ENCODE results near the gene LAYN. TPM values are rescaled to one million over a fixed set of nuclear protein-coding genes. Genes with fewer than 3 reads are reported as not detected.

The LAYN gene
- total and polyA plus RNA-seq, 2 of the 13 experiments (the other 11 are each of a cell fraction or from before 2014, with no cell fraction given): 0.17 TPM; not detected in 1

DNA sequence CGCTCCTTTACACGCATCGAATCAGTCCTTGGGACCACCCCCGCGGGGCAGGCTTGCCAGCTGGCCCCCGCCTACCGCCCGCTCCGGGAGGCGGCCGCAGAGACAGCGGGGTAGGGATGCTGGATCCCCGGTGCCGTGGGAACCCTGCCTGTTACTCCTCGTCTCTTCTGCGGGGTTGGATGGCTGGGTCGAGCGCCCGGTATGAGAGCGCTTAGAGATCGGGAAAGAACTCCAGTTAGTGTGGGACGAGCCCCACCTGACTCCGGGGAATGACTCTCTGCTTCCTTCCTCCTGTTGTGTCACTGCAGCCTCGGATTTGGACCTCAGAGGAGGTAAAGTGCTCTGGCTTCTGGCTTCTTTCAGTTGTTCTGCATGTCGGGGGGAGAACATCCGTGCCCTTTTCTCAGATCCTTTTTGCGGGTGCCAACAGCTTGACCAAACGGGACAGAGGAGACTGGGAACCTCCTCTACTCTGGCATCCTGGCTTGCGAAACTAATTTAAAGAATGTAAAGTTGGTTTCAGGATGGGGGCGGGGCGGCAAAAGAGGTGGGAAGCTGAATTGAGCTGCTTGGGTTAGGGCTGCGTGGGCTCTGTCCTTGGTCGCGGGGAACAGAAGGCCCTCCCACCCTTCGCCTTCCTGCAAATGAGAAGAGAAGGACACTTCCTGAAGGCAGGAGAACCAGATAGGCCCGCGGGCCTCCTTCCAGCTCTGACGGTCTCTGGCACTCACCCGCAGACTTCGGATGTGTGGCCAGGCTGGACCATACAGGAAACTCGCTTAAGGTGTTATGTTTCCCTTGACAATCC, 938 bp downstream of the LAYN start:
- Histone ChIP-seq H3K36me3 (replicated peaks in 1 of 2; ENCODE audit: control insufficient read depth in 1 of 2, insufficient read depth in 2 of 2, low read length in 2 of 2) (no peaks in the 10 kb centered on the region), H3K4me1 (ENCODE audit: insufficient read depth, low read length) (peaks cover 34% of the 10 kb centered on the region), H3K4me3 (replicated peaks in 1 of 3; ENCODE audit: insufficient read depth in 1 of 3, low read depth in 2 of 3, low read length in 3 of 3) (peak overlapping the region in 1 of 3 experiments; percentile 67; a peak in 1 of 6 replicates), H3K27me3 (ENCODE audit: control insufficient read depth in 1 of 2, insufficient read depth in 2 of 2, low read length in 2 of 2) (peaks cover 7 to 48% of the 10 kb centered on the region in 2 experiments; a peak in 4 of 5 replicates), H3K9ac (ENCODE audit: insufficient read depth, low read depth, low read length) (no peak overlapping the region), H4K20me1 (ENCODE audit: insufficient read depth, low read length) (no peaks in the 10 kb centered on the region), H3K9me3 (ENCODE audit: low read length) (no peaks in the 10 kb centered on the region), H3K4me2 (ENCODE audit: low read depth, low read length) (peak overlapping the region; percentile 69), H2AFZ (ENCODE audit: low read length) (no peak overlapping the region), H3K79me2 (ENCODE audit: insufficient read depth, low read length) (no peaks in the 10 kb centered on the region), H3K27ac (ENCODE audit: extremely low read length, insufficient read depth, low read length) (no peak overlapping the region)
- POLR2A ChIA-PET: no interaction called here
- no TSS peak for BruUV-seq (replicated peaks)
- intact Hi-C loops (cut with micrococcal nuclease; ENCODE audit: unreplicated experiment): no loop called here
- no peak for DNase-seq (ENCODE audit: low spot score)
- no peak for FAIRE-seq
- in situ Hi-C loops (cut with HindIII; ENCODE audit: extremely low pct_ligation_motif_present, low pct_unique_long_range_greater_than_20kb): no loop called here
- 17% methylated on average over 33 of the region's 41 CpGs for WGBS (ENCODE audit: low lambda C conversion rate)
- CTCF ChIA-PET (ENCODE audit: low intra/inter-chr PET ratio, low total read pairs): no interaction called here
- ATAC-seq: peak; percentile 54
- TF ChIP-seq ZNF260 (CRISPR knock-in tag; IDR thresholded peaks at IDR 0.05; ENCODE audit: borderline replicate concordance, low read depth) (no peak), RBFOX2 (IDR thresholded peaks at IDR 0.05; ENCODE audit: low read depth, low read length) (no peak), SMYD3 (CRISPR knock-in tag; IDR thresholded peaks at IDR 0.05) (no peak), ZNF577 (CRISPR knock-in tag; IDR thresholded peaks at IDR 0.05; ENCODE audit: borderline replicate concordance, low read depth) (no peak), ZIK1 (CRISPR knock-in tag; IDR thresholded peaks at IDR 0.05; ENCODE audit: borderline replicate concordance, low read depth) (no peak), MAZ (IDR thresholded peaks at IDR 0.05; ENCODE audit: borderline replicate concordance, low read depth, low read length) (no peak), MAZ (CRISPR knock-in tag; IDR thresholded peaks at IDR 0.05; ENCODE audit: low read depth) (0 out of 2 replicates have a peak, but pooled peaks have one; percentile 10), ZFX (CRISPR knock-in tag; IDR thresholded peaks at IDR 0.05; ENCODE audit: low read depth) (0 out of 2 replicates have a peak, but pooled peaks have one; percentile 2)
- TF ChIP-seq, protein P1, sequence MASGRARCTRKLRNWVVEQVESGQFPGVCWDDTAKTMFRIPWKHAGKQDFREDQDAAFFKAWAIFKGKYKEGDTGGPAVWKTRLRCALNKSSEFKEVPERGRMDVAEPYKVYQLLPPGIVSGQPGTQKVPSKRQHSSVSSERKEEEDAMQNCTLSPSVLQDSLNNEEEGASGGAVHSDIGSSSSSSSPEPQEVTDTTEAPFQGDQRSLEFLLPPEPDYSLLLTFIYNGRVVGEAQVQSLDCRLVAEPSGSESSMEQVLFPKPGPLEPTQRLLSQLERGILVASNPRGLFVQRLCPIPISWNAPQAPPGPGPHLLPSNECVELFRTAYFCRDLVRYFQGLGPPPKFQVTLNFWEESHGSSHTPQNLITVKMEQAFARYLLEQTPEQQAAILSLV (CRISPR knock-in tag; IDR thresholded peaks at IDR 0.05; ENCODE audit: borderline replicate concordance): 0 out of 2 replicates have a peak, but pooled peaks have one; percentile 16
- TF ChIP-seq, protein P2, sequence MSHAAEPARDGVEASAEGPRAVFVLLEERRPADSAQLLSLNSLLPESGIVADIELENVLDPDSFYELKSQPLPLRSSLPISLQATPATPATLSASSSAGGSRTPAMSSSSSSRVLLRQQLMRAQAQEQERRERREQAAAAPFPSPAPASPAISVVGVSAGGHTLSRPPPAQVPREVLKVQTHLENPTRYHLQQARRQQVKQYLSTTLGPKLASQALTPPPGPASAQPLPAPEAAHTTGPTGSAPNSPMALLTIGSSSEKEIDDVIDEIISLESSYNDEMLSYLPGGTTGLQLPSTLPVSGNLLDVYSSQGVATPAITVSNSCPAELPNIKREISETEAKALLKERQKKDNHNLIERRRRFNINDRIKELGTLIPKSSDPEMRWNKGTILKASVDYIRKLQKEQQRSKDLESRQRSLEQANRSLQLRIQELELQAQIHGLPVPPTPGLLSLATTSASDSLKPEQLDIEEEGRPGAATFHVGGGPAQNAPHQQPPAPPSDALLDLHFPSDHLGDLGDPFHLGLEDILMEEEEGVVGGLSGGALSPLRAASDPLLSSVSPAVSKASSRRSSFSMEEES (CRISPR knock-in tag; IDR thresholded peaks at IDR 0.05): no peak
- TF ChIP-seq, protein P3, sequence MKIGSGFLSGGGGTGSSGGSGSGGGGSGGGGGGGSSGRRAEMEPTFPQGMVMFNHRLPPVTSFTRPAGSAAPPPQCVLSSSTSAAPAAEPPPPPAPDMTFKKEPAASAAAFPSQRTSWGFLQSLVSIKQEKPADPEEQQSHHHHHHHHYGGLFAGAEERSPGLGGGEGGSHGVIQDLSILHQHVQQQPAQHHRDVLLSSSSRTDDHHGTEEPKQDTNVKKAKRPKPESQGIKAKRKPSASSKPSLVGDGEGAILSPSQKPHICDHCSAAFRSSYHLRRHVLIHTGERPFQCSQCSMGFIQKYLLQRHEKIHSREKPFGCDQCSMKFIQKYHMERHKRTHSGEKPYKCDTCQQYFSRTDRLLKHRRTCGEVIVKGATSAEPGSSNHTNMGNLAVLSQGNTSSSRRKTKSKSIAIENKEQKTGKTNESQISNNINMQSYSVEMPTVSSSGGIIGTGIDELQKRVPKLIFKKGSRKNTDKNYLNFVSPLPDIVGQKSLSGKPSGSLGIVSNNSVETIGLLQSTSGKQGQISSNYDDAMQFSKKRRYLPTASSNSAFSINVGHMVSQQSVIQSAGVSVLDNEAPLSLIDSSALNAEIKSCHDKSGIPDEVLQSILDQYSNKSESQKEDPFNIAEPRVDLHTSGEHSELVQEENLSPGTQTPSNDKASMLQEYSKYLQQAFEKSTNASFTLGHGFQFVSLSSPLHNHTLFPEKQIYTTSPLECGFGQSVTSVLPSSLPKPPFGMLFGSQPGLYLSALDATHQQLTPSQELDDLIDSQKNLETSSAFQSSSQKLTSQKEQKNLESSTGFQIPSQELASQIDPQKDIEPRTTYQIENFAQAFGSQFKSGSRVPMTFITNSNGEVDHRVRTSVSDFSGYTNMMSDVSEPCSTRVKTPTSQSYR (CRISPR knock-in tag; IDR thresholded peaks at IDR 0.05; ENCODE audit: borderline replicate concordance): peak; percentile 21; the same call in 1 of the 2 replicates
- TF ChIP-seq, protein P4, sequence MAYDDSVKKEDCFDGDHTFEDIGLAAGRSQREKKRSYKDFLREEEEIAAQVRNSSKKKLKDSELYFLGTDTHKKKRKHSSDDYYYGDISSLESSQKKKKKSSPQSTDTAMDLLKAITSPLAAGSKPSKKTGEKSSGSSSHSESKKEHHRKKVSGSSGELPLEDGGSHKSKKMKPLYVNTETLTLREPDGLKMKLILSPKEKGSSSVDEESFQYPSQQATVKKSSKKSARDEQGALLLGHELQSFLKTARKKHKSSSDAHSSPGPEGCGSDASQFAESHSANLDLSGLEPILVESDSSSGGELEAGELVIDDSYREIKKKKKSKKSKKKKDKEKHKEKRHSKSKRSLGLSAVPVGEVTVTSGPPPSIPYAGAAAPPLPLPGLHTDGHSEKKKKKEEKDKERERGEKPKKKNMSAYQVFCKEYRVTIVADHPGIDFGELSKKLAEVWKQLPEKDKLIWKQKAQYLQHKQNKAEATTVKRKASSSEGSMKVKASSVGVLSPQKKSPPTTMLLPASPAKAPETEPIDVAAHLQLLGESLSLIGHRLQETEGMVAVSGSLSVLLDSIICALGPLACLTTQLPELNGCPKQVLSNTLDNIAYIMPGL (CRISPR knock-in tag; IDR thresholded peaks at IDR 0.05; ENCODE audit: borderline replicate concordance in 1 of 2, low read depth in 1 of 2): no peak
- TF ChIP-seq, protein P5, sequence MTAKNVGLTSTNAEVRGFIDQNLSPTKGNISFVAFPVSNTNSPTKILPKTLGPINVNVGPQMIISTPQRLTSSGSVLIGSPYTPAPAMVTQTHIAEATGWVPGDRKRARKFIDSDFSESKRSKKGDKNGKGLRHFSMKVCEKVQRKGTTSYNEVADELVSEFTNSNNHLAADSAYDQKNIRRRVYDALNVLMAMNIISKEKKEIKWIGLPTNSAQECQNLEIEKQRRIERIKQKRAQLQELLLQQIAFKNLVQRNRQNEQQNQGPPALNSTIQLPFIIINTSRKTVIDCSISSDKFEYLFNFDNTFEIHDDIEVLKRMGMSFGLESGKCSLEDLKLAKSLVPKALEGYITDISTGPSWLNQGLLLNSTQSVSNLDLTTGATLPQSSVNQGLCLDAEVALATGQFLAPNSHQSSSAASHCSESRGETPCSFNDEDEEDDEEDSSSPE (CRISPR knock-in tag; IDR thresholded peaks at IDR 0.05): no peak
